HS-5 (cell line): ENCODE measurements around the gene LZTS2.
"Not testable (repeated sequence)": the region's sequence is repeated elsewhere in the genome, so short reads cannot be mapped to it uniquely, and the experiment has no call there.

Experiments
- DNase-seq: peaks from one replicate; pipeline ENCODE4 v3.0.0-alpha.2; 2012; ENCODE audit warnings: low read depth

Gene LZTS2

DNA sequence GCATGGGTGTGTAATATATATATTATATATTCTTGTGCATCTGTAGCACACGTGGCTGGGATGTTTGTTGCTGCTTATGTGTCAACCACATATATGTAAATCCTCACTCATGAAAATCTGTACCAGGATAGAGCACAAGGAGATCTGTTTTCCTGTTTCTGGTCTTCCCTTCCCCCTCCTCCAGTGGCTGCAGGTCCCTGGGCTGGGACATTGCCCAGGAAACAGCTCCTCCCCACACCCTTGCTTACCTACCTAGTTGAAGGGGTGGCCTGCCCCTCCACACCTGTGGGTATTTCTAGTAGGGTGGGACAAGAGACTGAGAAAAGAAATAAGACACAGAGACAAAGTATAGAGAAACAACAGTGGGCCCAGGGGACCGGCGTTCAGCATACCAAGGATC lies 33.7 kb downstream of the LZTS2 start:
- DNase-seq = no peak

GRCh38 chr10:101034404-101034803 lies 34.8 kb downstream of the LZTS2 start:
- DNase-seq = not testable (repeated sequence)

- no peak for DNase-seq
Observed at GRCh38 chr10:101035314-101035713, 35.7 kb downstream of the LZTS2 start.

GRCh38 chr10:101035916-101036702 lies 36.5 kb downstream of the LZTS2 start:
- DNase-seq = no peak

DNA sequence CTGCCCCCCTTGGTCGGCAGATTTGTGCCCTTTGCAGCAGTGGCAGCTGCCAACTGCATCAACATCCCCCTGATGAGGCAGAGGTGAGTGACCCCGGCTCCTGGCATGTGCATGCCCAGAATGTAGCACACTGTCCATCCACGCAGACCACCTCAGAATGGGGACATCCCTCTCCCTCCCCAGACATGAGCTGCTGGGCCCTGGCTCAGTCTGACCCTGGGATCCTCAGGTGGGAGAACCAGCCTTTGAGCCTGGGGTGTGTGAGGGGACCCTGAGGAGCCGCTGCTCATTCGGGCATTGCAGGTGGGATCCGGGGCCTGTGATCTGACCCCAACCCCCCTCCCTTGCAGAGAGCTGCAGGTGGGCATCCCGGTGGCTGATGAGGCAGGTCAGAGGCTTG lies 37.1 kb downstream of the LZTS2 start:
- DNase-seq = no peak

DNA sequence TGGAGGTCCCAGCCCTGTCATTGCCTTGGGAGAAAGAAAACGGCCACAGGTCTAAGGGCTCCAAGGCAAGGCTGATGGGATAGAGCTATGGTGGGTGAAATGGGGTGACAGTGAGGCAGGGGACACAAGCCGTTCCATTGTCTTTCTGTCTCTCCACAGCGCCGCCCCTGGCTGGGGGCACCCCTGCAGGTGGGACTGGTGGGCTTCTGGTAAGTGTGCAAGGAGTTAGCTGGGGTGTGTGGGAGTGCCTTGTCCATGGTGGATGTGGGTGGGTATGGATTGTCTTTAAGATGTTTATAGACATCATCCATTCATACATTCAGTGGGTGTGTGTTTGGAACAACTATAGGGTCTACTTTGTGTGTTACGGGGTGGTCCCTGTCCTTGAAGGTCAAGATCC lies 38.9 kb downstream of the LZTS2 start:
- no peak for DNase-seq

DNA sequence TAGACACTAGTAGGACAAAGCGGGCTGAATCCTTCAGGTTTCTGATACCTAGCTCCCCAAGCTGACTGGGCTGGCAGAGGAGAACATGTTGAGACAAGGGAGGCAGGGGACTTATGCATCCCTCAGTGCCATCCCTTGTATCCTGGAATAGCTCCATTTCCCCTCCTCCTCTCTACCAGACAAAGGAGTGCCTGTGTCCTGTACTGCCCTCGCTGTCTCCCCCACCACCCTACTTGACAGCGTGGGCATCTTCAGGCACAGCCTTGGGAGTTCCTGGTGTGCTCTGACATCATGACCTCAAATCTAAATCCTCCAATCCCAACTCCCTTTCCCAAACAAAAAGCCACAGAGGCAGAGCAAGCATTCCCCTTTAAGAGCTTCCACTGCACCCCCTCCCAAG lies 40.5 kb downstream of the LZTS2 start:
- DNase-seq = no peak

DNA sequence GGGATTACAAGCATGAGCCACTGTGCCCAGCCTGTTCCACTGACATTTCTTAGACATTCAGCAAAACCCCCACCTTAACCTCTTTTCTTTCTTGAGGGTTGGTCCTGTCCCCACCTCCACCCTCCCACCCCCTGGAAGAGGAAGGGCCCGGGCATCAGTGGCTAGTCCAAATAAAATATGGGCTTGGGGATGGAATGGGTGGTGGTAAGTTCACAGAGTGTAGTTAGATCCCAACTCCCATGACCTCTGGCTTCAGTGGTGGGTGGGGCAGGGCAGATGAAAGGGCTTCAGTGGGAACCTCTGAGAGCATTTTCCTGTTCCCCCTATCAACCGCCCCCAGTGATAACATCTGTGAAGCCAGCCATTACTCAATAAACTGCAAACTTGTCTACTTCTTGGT lies 41.2 kb downstream of the LZTS2 start:
- DNase-seq = no peak

DNA sequence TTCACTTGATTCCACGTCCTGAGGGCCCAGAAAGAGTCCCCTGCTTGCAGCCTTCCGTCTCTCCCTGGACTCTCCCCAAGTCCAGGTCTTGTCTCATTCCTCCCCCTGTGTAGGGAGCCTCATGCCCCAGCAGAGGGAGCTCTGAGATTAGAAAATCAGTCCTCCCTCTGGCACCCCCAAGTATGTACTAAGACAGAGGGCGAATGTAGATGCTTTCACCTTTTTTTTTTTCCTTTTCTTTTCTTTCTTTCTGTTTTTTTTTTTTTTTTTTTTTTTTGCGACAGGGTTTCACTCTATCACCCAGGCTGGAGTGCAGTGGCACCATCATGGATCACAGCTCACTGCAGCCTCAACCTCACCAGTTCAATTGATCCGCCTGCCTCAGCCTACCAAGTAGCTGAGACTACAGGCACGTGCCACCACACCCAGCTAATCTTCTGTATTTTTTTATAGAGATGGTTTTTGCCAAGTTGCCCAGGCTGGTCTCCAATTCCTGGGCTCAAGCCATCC lies 41.7 kb downstream of the LZTS2 start:
- DNase-seq = no peak

DNA sequence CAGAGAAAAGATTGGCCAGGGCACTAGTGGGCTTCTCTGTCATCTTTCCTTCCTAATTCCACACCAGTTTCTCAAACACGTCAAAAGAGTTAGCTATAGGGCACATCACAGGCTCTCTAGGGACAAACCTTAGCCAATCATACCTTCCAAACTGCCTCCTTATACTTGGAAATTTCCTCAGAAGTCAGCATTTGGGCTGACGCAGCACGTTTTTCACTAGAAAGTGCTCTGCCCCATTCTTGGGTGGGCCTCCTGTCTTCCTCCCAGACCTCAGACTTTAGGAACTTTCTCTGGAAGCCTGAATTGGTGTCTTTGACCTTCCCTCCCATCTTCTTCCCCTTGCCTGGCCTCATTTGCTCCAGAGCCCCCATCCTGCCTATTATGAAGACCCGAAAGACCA lies 42.5 kb downstream of the LZTS2 start:
- DNase-seq = no peak

- peak; percentile 92 for DNase-seq
Observed at GRCh38 chr10:101042667-101043362, 43.2 kb downstream of the LZTS2 start.

GRCh38 chr10:101043363-101043707 lies 43.7 kb downstream of the LZTS2 start:
- DNase-seq = no peak

DNA sequence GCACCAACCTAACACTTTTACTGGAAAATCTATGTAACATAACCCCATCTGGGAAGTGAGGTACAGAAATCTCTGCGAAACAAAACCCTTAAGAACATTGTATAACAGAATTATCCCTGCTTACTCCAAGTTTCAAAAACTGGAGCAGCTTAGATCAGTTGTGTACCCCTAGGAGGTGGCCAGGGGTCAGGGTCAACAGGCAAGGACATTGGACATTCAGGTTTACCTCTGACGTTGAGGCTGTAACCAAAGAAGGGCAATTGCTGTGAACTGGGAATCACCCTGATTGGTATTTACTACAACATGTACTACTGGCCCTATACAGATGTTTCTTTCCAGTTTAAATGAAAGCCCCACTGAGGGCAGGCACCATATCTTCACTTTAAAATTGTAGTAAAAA lies 44.5 kb downstream of the LZTS2 start:
- DNase-seq = no peak

- DNase-seq = no peak
Observed at GRCh38 chr10:101046332-101047238, 47.0 kb downstream of the LZTS2 start.

DNA sequence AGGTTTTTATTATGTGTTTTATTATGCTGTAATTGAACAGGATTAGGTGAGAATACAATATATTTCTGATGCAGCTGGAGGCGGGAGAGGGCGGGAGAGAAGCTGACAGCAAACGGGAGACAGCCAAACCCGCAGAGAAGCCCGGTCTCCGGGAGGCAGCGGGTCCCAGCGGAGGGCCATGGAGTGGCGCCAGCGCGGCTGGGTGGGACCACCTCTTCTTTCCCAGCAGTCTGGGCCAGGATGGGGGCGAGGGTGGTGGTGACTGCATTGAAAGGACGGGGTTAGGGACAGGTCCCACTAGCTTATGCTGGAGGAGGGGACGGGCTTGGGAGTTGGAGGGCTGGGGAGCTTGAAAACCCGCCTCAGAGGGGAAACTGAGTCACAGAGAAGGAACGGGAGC lies 47.7 kb downstream of the LZTS2 start:
- DNase-seq = no peak

DNA sequence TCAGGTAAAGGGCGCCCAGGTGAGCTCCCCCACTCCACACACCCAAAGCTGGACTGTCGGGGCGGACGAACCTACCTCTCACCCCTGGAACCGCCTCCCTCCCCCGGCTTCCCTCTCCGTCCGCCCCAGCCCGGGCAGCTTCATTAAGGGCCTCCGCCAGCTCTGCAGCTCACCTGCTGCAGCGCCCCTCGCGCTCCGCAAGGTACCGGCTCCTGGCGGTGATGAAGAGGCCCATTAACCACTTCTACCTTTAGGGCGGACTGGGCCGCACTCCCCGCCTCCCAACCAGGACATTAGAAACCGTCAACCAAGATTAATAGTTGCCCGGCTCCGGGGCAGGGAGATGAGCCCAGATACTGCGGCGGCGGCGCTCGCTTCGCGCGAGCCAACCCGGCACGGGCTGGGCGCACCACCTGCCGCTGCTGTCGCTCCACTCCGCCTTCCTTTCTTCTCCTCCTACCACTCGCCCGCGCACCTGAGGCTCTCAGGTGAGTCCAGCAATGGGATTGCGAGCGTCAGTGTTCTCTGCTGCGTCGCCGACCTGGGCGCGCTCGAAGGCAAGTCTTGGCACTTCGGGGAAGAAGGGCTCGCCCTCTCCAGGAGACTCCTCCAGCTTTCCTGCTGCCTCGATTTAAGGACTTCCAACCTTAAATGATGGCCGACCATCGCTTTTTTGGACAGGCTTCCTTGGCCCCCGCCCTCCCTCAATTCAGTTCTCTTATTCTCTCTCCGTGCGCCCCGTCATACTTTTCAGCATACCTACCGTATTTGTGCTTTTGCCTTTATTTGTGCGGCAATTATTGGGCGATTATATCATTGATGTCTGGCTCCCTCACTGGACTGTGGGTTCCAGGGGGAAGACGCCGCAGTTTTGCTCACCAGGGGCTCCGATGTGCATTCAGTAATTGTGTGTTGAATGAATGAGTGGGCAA lies 48.6 kb downstream of the LZTS2 start:
- no peak for DNase-seq

- no peak for DNase-seq
Observed at GRCh38 chr10:101050208-101051069, 50.8 kb downstream of the LZTS2 start.

GRCh38 chr10:101052285-101052684 lies 52.7 kb downstream of the LZTS2 start:
- no peak for DNase-seq

DNA sequence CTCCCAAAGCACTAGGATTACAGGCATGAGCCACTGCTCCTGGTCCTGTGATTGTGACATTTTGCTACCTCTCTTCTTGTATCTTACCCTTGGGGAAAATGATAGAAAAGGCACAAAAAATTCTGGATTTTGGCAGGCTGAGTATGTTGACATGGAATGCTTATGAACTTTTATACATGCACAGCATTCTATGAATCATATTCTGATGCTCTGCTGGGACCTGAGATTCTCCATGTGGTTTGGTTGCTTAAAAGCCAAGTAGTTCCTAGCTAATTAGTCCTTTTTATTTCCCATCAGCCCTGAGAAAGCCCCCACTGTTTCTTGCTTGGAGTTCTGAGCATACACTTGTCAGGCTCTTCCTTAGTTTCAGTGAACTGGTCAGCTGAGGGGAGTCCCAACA lies 53.9 kb downstream of the LZTS2 start:
- DNase-seq = no peak

- no peak for DNase-seq
Observed at GRCh38 chr10:101054351-101054750, 54.7 kb downstream of the LZTS2 start.
